ENCODE data around the gene HIVEP3.

The HIVEP3 gene

GRCh38 chr1:41812051-41812450, 106.7 kb downstream of the HIVEP3 start:
- no peak overlapping the region for H3K27ac ChIP-seq (replicated peaks)
- no peaks in the 10 kb centered on the region for H3K27me3 ChIP-seq (ENCODE audit: insufficient read depth, poor library complexity, severe bottlenecking)
- no peak for TF ChIP-seq SPI1 (IDR thresholded peaks at IDR 0.05; ENCODE audit: borderline replicate concordance, low read depth)
- TF ChIP-seq REST (IDR thresholded peaks at IDR 0.05; ENCODE audit: insufficient replicate concordance, low read depth), result peak; percentile 63
- no peak for TF ChIP-seq POLR2AphosphoS5 (IDR thresholded peaks at IDR 0.05; ENCODE audit: low read depth)
- TF ChIP-seq CTCF (IDR thresholded peaks at IDR 0.05; ENCODE audit: insufficient read depth, low read length), result peak; percentile 46
- no peak for TF ChIP-seq GABPA (IDR thresholded peaks at IDR 0.05; ENCODE audit: low read depth)
- H3K4me3 ChIP-seq (replicated peaks; ENCODE audit: insufficient read depth, low read length), result no peak overlapping the region
- DNase-seq (ENCODE audit: low read depth in 1 of 2, low spot score in 1 of 2), result peak in 1 of 2 experiments; percentile 57

- H3K27me3 ChIP-seq (ENCODE audit: insufficient read depth, poor library complexity, severe bottlenecking), result no peaks in the 10 kb centered on the region
- no peak overlapping the region for H3K27ac ChIP-seq (replicated peaks)
- no peak overlapping the region for H3K4me3 ChIP-seq (replicated peaks; ENCODE audit: insufficient read depth, low read length)
- TF ChIP-seq REST (IDR thresholded peaks at IDR 0.05; ENCODE audit: insufficient replicate concordance, low read depth) (no peak), SPI1 (IDR thresholded peaks at IDR 0.05; ENCODE audit: borderline replicate concordance, low read depth) (peak; percentile 86)
- DNase-seq (ENCODE audit: low read depth in 1 of 2, low spot score in 1 of 2), result peak in 1 of 2 experiments; percentile 67
Measured at GRCh38 chr1:41811051-41811795, 107.5 kb downstream of the HIVEP3 start.

GRCh38 chr1:41810446-41810845, 108.3 kb downstream of the HIVEP3 start:
- peak in 1 of 2 experiments; percentile 45 for DNase-seq (ENCODE audit: low read depth in 1 of 2, low spot score in 1 of 2)
- Histone ChIP-seq H3K27ac (replicated peaks) (no peak overlapping the region), H3K27me3 (ENCODE audit: insufficient read depth, poor library complexity, severe bottlenecking) (no peaks in the 10 kb centered on the region), H3K4me3 (replicated peaks; ENCODE audit: insufficient read depth, low read length) (no peak overlapping the region)
- TF ChIP-seq CTCF (IDR thresholded peaks at IDR 0.05; ENCODE audit: insufficient read depth, low read length) (no peak), SPI1 (IDR thresholded peaks at IDR 0.05; ENCODE audit: borderline replicate concordance, low read depth) (no peak), POLR2AphosphoS5 (IDR thresholded peaks at IDR 0.05; ENCODE audit: low read depth) (no peak), REST (IDR thresholded peaks at IDR 0.05; ENCODE audit: insufficient replicate concordance, low read depth) (peak; percentile 99), GABPA (IDR thresholded peaks at IDR 0.05; ENCODE audit: low read depth) (no peak)
